ENCODE data around the gene SMIM21. TPM values are rescaled to one million over a fixed set of nuclear protein-coding genes. Genes with fewer than 3 reads are reported as not detected.

Gene SMIM21
- total RNA-seq, 1 experiment from 2014 or later = not detected

- no peak for DNase-seq (ENCODE audit: low read depth)
Measured at GRCh38 chr18:75422341-75422910, 5.1 kb downstream of the SMIM21 start.

DNA sequence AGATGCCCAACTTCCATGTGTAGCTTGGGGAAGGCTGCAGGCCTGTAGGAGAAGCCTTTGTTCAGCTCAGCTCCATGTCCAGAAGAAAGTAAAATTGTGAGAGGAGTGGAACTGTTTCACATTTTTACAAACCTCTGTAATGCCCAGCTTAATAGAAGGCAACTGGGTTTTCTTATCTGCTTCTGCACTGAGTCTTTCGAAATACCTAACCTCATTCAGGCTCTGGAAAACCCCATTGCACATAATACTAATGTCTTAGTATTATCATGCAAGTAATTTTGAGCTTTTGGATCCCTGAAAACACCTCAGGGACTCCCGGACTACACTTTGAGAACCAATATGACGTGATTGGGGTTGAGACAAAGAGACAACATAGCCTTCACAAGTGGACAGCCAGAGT is 5.8 kb downstream of the SMIM21 start:
- no peak for DNase-seq (ENCODE audit: low read depth)

DNA sequence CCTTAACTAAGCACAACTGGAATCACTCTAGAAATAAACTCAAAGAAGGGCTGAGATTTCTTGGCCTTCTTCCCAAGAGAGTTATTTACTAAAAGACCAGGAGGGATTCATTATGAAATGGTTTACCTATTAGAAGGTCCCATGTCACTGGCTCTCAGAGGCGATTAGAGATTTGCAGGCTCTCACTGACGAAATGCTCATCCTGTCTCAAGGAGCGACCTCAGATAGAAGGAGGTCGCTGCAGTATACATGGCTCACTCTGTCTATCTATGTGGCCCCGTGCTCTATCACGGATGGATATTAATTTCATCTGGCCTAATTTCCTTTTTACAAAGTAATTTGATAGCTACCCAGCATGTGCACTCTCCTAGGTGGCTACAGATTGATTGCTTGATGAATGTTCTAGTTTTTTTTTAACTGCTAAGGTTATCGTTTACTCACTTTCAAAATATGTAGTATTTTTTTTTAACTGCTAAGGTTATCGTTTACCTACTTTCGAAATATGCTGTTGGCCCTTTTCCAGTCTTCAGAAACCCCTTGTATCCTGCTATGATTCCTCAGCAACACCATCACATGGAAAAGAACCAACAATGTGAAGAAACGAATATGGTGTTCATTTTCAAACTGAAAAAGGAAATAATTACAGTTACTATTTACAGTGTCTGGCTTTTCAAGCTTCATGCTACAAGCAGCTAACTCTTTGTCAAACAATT is 9.1 kb downstream of the SMIM21 start:
- no peak for DNase-seq (ENCODE audit: low read depth)

DNA sequence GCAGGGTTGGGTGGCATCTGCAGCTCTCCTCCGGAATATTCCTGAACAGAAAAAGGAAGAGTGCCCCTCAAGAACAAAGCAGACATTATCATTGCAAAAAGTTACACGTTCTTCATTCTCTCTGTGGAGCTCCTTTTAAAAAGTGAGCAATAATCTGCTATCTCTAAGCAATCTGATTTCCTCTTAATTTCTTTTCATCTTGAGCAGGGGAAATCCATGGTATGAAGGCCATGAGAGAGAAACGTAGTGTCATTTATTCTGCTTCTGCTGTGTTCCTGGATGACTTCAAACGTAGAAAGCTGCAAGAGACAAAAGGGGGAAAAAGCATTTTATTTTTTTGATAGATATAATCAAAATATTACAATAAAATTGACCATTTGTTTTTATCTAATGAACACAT is 16.9 kb downstream of the SMIM21 start:
- DNase-seq (ENCODE audit: low read depth) = no peak

- DNase-seq (ENCODE audit: low read depth) = no peak
Measured at GRCh38 chr18:75409806-75410205, 17.7 kb downstream of the SMIM21 start.

DNA sequence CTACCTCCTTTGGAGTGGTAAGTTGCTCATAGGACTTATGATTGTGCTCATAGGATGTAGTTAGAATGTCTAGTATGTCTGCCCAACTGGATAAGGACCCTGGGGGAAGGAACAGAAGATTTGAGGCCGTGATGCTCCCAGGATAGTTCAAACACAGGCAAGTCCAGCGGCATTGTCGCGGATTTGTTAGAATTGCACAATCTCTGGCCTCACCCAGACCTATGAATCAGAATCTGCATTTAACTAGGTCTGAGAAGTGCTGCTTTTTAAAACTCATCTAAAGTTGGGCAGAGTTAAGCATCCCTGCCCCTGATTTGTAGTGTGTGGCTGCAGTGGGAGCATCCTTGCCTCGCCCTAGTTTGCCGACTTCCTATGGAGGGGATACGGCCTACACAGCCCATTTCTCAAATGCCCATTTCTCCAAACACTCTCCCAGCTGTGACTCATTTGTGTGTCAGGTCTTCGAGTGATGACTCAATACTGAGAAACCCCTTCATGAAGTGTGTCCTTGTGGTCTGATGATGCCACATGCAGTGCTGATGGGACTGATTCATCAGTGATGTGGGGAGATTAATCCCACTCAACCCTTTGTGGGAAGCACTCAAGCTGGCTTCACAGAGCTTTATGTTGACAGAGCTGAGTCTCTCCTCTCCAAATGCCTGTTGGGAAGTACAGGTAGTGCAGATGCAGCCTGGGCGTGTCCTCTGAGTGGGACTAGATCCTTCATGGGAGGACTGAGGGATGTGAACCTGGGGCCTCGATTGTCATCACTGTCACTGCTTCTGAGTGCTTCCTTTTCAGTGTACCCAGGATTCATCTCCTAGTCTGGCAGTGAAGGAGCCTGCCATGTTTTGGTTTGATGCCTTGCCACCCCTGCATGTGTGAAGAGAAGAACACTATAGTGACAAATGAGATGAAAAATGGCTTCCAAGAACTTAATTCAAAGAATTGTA is 18.7 kb downstream of the SMIM21 start:
- peak; percentile 98 for DNase-seq (ENCODE audit: low read depth)

- DNase-seq (ENCODE audit: low read depth) = no peak
Measured at GRCh38 chr18:75407468-75408437, 19.8 kb downstream of the SMIM21 start.

DNA sequence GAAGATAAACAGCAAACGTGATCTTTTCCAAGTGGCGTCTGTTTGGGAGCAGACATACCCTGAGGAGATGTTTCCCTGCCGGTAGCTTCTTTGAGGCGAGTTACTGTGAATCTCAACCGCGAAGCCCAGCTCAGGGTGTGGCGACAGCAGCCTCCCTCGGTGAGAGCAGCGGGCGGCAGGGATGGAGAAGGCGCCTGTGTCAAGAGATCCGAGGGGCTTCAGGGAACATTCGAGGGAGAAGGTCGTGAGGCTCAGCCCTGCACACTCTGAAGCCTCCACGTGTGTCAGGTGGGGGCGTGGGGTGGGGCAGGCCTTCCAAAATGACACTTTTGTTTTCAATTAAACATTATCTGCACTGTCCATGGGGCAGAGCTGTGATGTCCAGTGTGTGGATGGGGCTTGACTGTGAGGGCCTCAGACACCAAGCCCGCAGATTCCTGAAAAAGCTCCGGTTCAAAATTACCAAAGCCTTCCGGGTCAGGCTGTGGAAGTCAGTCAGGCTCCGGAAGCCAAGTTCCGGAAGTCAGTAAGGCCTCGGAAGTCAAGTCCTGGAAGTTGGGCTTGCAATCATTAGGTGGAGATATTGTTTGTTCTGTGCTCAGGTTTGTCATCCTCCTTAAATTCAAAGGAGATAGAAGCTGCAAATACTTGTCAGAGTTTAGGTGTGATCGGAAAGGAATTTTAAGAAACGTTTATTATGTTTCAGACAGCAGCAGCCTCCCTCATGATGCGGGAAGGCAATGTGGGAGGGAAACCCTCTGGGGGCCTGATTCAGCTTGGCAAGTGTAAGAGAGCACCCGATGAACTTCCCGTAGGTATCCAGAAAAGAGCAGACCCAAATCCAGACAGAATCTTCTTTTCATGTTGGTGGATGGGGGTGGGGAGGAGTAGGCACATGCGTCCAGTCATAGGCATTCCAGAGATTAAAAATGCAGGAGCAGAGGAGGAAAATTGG is 20.7 kb downstream of the SMIM21 start:
- no peak for DNase-seq (ENCODE audit: low read depth)

GRCh38 chr18:75405351-75405750 is 22.2 kb downstream of the SMIM21 start:
- DNase-seq (ENCODE audit: low read depth) = peak; percentile 32

- no peak for DNase-seq (ENCODE audit: low read depth)
Measured at GRCh38 chr18:75400366-75400765, 27.1 kb downstream of the SMIM21 start.

DNA sequence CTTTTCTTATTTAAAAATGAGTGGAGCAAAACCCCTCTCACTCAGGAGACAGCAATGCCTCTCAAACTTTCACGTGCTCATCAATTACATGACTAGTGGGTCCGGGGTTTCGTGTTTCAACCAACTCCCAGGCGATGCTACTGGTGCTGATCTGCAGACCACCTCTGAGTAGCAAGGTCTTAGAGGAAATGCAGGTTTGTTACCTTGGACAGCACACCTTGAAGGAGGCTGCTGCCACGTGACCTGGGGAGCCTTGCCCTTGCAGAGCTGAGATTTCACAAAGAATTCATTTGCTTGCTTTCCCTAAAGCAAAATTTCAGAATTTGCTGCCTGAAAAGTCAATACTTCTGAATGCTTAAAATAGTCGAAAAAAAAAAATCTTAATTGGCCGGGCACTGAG is 32.4 kb downstream of the SMIM21 start:
- no peak for DNase-seq (ENCODE audit: low read depth)

DNA sequence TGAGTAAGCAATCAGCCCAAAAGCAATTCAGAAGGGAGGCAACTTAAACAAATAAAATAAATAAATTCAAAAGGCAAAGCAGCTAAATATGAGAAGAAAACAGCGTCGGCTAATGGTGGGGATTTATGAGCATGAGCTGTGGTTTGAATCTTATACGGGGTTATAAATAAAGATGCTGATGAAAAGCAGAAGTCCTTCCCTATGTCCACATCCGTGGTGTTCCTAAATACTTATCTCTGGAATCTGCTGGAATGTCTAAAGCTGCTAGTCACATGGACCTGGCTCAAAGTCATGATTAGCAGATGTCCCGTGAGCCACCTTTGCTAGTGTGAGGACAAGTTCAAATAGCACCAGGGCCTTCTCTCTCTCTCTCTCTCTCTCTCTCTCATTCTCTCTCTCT is 33.8 kb downstream of the SMIM21 start:
- DNase-seq (ENCODE audit: low read depth) = no peak

DNA sequence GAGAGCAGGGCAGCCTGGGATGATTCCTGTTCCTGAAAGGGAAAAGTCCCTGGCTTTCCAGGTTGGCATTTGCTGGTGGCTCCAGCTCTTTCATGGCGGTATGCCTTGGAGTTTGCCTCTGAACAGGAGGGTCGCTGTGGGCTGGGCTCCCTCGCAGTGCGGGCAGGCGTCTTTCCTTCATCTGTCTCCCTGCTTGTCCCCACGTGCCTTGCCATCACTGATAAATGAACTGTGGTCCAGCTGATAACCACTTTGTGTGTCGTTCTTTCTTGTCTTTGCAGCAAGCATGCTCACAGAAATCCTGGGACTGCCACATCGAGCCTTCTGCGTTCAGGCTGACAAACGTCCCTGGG is 35.3 kb downstream of the SMIM21 start:
- DNase-seq (ENCODE audit: low read depth) = no peak

GRCh38 chr18:75391279-75392225 is 36.0 kb downstream of the SMIM21 start:
- DNase-seq (ENCODE audit: low read depth) = no peak

DNA sequence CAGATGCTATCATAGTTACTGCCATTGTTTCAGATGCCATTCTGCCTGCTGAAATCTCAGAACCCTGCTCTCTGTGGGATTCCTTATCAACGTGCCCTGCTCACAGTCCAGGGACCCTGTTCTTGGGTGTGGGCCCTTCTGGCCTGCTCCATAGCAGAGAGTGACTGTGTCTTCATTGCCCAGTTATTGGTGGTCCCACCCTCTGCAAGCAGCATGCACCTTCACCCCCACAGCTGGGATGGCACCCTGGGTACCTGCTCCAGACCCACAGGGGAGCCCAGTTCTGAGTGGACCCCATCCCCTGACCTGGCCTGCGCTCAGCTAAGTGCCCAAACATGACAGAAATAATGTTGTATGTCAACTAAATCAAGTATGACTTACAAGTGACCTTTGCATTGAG is 36.6 kb downstream of the SMIM21 start:
- no peak for DNase-seq (ENCODE audit: low read depth)

DNA sequence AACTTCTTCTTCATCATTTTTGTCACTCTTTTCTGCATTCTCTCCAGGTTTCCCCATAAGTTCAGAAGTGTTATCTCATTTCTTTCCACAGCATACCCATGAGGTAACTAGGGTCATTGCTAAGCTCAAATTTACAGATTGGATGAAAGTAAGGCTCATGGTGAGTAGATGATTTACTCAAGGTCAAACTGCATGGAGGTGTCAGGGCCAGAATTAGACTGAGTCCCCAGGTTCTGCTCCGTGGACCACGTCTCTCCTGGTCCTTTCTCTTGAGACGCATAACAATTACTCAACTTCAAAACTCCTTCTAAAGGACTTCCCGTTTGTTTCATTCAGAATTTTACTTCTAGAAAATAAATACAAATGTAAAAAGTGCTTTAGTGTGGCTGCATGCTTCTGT is 43.4 kb downstream of the SMIM21 start:
- no peak for DNase-seq (ENCODE audit: low read depth)

DNA sequence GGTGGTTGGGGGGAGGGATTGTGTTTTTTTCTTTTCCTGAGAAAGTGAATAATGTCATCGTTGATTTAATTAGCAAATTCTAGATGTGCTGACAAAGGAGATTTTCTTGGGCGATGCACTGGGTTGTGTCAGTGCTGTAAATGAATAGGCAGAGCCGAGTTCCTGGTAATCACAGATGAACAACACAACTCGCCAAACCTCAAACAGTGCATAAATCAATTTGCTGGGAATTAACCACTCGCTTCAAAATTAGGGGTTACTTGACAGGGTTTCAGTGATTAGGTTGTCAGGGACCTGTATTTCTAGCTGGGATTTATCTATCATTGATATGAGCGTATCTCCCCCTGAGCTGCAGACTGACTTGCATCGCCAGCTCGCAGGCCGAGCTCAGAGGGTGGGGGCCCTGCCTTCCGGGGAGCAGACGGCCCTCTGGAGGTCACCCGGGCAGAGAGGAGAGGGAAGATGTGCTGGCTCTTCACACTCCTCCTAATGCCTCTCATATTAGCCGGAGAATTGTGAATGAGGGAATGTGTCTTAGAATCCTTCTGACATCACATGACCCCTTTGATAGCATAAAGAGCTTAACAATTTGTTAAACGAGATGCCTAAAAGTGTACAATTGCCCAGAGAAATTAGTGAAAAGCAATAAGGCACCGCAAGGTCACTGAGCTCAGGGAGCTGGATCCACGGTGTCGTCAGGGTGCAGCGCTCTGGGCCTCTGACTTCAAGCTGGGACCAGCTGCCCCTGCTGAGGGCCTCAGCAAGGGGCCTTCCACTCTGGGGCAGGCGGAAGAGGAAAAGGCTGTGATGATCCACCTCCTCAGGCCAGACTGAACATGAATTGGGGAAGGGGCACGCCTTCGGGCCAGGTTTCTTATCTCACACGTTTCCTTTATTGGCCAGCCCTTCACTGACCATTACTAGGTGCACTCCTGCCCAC is 48.9 kb downstream of the SMIM21 start:
- no peak for DNase-seq (ENCODE audit: low read depth)

GRCh38 chr18:75377926-75378325 is 49.6 kb downstream of the SMIM21 start:
- DNase-seq (ENCODE audit: low read depth) = no peak
